T47D (cell line): Measurements from ENCODE around the gene SCRT2.
"Not testable (repeated sequence)": the region's sequence is repeated elsewhere in the genome, so short reads cannot be mapped to it uniquely, and the experiment has no call there.

Source experiments
- DNase-seq, 2 experiments: peaks; one replicate each; pipeline versions ENCODE4 v3.0.0 to v3.0.0-alpha.2; 2011 to 2012; ENCODE audit warnings: low read depth in 1 of 2, low spot score in 1 of 2
- JUND ChIP-seq: IDR thresholded peaks from 2 replicates; pipeline ENCODE4 v1.6.1; 2012; ENCODE audit warnings: low read depth
- in situ Hi-C: cut with HindIII; loops from 2 replicates; pipeline ENCODE4 v1.10.0; 2016; ENCODE audit warnings: low sequenced_read_pairs, low pct_unique_long_range_greater_than_20kb

The SCRT2 gene

GRCh38 chr20:675453-676314, at the start of gene SCRT2:
Gene SCRT2, minus strand, starts transcription at chr20:675802. Its CDS starts 201 bp downstream, at chr20:675601.
- TF ChIP-seq JUND, result no peak
- in situ Hi-C loops, result no loop called here
- peak; percentile 85 to 96 for DNase-seq

GRCh38 chr20:724797-725196, 49.2 kb upstream of the SCRT2 start:
- DNase-seq, in situ Hi-C loops: not testable (repeated sequence)

DNA sequence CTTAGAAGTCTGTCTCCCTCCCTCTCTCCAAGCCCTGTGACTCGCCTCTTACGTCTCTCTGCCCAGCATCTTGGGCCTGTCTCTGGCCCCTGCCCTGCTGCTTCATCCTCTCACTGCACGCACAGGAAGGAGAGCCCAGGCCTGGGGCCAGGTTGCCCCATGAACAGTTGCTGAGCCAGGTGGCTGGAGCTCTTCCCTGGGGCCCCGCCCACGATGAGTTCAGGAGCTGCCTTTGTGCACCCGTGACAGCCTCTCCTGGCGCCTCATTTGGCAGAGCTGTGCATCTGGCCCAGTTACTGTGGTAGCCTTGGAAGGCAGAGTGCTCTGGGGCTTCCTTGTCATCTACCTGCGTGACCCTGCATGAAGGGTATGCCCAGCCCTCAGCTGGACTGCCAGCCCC, 48.2 kb upstream of the SCRT2 start:
- peak; percentile 46 to 70 for DNase-seq
- in situ Hi-C loops, result no loop called here
- no peak for TF ChIP-seq JUND

GRCh38 chr20:722822-723644, 47.4 kb upstream of the SCRT2 start:
- in situ Hi-C loops, result no loop called here
- TF ChIP-seq JUND, result no peak
- DNase-seq, result no peak

DNA sequence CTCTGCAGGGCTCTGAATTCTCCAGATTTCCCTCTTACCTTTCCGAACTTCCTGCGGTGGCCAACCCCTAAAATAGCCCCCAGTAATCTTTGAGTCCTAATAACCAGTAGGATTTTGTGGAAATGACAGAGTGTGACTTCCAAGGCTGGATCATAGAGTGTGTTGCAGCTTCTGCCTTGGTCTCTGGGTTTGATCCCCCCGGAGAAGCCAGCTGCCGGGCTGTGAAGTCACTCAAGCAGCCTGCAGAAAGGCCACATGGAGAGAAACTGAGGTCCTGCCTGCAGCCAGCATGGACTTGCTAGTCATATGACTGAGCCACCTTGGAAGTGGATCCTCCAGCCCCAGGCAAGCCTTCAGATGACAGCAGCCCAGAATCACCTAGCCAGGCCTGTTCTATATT, 46.3 kb upstream of the SCRT2 start:
- no peak for TF ChIP-seq JUND
- in situ Hi-C loops, result no loop called here
- DNase-seq, result no peak

GRCh38 chr20:719816-720215, 44.2 kb upstream of the SCRT2 start:
- TF ChIP-seq JUND, result no peak
- DNase-seq, result no peak
- in situ Hi-C loops, result no loop called here

DNA sequence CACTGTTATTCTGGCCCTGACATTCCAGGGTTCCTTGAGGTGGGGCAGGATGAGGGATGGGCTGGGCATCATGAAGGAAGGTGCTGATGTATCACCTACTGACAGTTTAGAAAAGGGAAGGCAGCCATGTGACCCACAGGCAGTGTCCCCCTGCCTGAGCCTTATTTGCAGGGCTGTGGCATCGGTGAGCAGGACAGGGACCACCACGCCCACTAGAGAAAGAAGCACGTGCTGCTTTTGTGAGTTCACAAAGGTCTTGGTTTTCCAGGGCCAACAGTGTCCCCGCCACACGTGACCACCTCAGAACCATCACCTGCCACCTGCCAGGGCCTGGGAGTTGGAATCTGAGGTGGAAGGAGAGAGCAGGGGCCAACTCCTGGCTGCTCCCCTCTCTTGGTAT, 43.5 kb upstream of the SCRT2 start:
- DNase-seq, result no peak
- in situ Hi-C loops, result no loop called here
- no peak for TF ChIP-seq JUND

- DNase-seq, result peak in 1 of 2 experiments; percentile 29
- in situ Hi-C loops, result no loop called here
Observed at GRCh38 chr20:717832-718231, 42.2 kb upstream of the SCRT2 start.

GRCh38 chr20:717271-717670, 41.7 kb upstream of the SCRT2 start:
- no peak for DNase-seq
- TF ChIP-seq JUND, result no peak
- in situ Hi-C loops, result no loop called here

More at GRCh38 chr20:717832-718231, 42.2 kb upstream of the SCRT2 start:
- no peak for TF ChIP-seq JUND

DNA sequence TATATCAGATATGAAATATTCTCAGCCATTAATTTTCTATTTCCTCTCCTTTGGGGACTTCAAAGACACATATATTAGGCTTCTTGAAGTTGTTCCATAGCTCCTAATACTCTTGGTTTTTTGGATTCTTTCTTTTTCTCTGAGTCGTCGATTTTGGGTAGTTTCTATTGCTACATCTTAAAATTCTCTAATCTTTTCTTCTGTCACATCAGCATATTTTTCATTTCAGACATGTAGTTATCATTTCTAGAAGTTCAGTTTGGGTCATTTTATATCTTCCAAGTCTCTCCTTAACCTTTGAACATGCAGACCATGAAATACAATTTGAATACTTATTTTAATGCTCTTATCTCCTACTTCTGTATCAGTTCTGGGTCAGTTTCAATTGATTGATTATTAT, 38.9 kb upstream of the SCRT2 start:
- no peak for DNase-seq
- no peak for TF ChIP-seq JUND
- in situ Hi-C loops, result no loop called here

DNA sequence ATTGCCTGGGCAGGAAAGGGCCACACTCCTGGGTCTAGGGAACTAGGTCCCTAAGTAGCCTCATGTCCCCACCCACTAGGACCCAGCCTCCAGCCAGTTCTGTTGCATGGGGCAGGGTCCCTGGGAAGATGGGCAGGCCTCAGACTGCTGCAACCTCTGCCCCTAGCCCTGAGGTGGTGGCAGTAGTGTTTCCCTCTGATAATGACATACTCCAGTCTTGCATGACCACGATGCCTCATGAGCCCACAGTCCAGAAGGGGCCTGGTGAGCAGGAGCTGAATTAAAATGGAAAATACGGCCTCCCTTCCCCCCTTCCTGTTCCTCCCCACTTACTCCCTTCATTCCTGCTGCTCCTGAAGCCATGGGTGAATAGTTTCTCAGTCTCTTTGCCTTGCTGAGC, 36.0 kb upstream of the SCRT2 start:
- TF ChIP-seq JUND, result no peak
- no peak for DNase-seq
- in situ Hi-C loops, result no loop called here

- no peak for TF ChIP-seq JUND
- in situ Hi-C loops, result no loop called here
- no peak for DNase-seq
Observed at GRCh38 chr20:710780-711450, 35.3 kb upstream of the SCRT2 start.
